SJCRH30 (cell line): Measurements from ENCODE around the gene RHOG. TPM values are rescaled to one million over a fixed set of nuclear protein-coding genes. Genes with fewer than 3 reads are reported as not detected.
"Not testable (repeated sequence)": the region's sequence is repeated elsewhere in the genome, so short reads cannot be mapped to it uniquely, and the experiment has no call there.

ENCODE experiments used
- DNase-seq, 2 experiments: peaks; one replicate each; pipeline ENCODE4 v3.0.0-alpha.2; 2015 to 2020
- H3K27ac ChIP-seq: fragments of 250-450 bp; sonication (Bioruptor Pico); 2 replicates; pipeline ENCODE4 v1.5.1; 2020; ENCODE audit warnings: mild to moderate bottlenecking, moderate library complexity
- H3K27me3 ChIP-seq: fragments of 250-450 bp; sonication (Bioruptor Pico); 2 replicates; pipeline ENCODE4 v1.5.1; 2020; ENCODE audit warnings: mild to moderate bottlenecking, moderate library complexity
- H3K36me3 ChIP-seq: fragments of 250-450 bp; sonication (Bioruptor Pico); 2 replicates; pipeline ENCODE4 v1.5.1; 2020; ENCODE audit warnings: mild to moderate bottlenecking, moderate library complexity
- H3K4me1 ChIP-seq: fragments of 250-450 bp; sonication (Bioruptor Pico); 2 replicates; pipeline ENCODE4 v1.5.1; 2020; ENCODE audit warnings: mild to moderate bottlenecking, moderate library complexity
- H3K4me3 ChIP-seq: fragments of 250-450 bp; sonication (Bioruptor Pico); 2 replicates; pipeline ENCODE4 v1.5.1; 2020; ENCODE audit warnings: mild to moderate bottlenecking, moderate library complexity
- H3K9me3 ChIP-seq: fragments of 250-450 bp; sonication (Bioruptor Pico); replicated peaks from 2 replicates; pipeline ENCODE4 v1.5.1; 2020; ENCODE audit warnings: mild to moderate bottlenecking, moderate library complexity
- total RNA-seq: library from RNA; depleted of rRNA; stranded (reverse); fragments of >200 nt; shearing (Covaris generic); gene quantifications from 2 replicates; pipeline ENCODE4 v1.2.3, GENCODE V29; 2014

The RHOG gene
- total RNA-seq, 1 experiment from 2014 or later = 15.5 TPM

- Histone ChIP-seq H3K4me3 (no peak overlapping the region), H3K9me3 (no peaks in the 10 kb centered on the region), H3K4me1 (peaks cover 6% of the 10 kb centered on the region; the same call in 1 of the 2 replicates), H3K27ac (no peak overlapping the region), H3K27me3 (no peaks in the 10 kb centered on the region), H3K36me3 (no peaks in the 10 kb centered on the region)
- no peak for DNase-seq
Observed at GRCh38 chr11:3817181-3817800, 23.5 kb downstream of the RHOG start.

DNA sequence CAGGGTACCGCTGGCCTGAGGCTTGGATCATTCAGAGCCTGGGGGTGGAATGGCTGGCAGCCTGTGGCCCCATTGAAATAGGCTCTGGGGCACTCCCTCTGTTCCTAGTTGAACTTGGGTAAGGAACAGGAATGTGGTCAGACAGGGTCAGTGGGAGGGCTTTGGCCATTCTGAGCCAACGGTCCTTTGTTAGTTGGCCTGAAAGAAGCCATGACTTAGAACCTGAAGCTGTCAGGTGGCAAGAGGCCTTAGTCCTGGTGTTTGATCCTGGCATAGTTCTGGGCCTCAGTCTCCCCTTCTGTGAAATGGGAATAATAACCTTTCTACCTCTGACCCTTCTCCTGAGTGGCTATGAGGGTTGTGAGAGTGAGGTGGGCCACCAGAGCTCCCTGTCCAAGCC is 24.1 kb downstream of the RHOG start:
- H3K36me3 ChIP-seq = no peaks in the 10 kb centered on the region
- H3K27ac ChIP-seq = no peak overlapping the region
- DNase-seq = no peak
- no peaks in the 10 kb centered on the region for H3K27me3 ChIP-seq
- H3K4me3 ChIP-seq = no peak overlapping the region
- peaks cover 6% of the 10 kb centered on the region; the same call in 1 of the 2 replicates for H3K4me1 ChIP-seq
- no peaks in the 10 kb centered on the region for H3K9me3 ChIP-seq

DNA sequence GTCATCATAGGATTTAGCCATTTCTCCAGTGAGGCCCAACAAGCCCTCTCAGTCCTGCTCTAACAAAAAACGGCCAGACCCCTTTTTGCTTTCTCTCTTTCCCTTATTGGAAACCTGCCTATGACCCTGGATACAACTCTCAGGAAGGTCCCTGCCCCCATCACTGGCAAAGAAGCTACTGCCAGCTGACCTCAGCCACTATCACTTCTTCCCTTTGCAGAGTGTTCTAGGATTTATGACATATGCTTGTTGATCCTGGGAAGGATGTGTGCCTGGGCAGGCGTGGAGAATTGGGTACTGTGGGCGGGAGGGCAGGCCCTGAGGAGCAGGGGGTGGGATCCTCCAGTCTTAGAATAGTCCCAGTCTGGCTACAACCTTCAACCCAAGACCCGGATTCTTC is 24.9 kb downstream of the RHOG start:
- H3K4me3 ChIP-seq = no peak overlapping the region
- no peaks in the 10 kb centered on the region for H3K27me3 ChIP-seq
- no peaks in the 10 kb centered on the region for H3K36me3 ChIP-seq
- DNase-seq = peak; percentile 38 to 53
- H3K27ac ChIP-seq = peak overlapping the region; percentile 16; the same call in 1 of the 2 replicates
- peaks cover 6% of the 10 kb centered on the region; the same call in 1 of the 2 replicates for H3K4me1 ChIP-seq
- H3K9me3 ChIP-seq = no peaks in the 10 kb centered on the region

DNA sequence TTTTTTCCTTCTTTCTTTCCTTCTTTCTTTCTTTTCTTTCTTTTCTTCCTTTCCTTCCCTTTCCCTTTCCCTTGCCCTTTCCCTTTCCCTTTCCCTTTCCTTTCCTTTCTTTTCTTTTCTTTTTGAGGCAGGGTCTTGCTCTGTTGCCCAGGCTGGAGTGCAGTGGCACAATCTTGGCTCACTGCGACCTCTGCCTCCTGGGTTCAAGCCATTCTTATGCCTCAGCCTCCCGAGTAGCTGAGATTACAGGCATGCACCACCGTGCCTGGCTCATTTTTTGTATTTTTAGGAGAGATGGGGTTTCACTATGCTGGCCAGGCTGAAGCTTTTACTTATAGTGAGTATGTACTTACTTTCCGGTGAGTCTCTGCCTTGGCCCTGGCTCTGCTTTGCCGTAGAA is 25.9 kb downstream of the RHOG start:
- not testable (repeated sequence) for H3K4me1 ChIP-seq, H3K27me3 ChIP-seq, H3K27ac ChIP-seq, H3K4me3 ChIP-seq, DNase-seq, H3K9me3 ChIP-seq, H3K36me3 ChIP-seq

- no peak for DNase-seq
- Histone ChIP-seq H3K27ac (no peak overlapping the region), H3K36me3 (no peaks in the 10 kb centered on the region), H3K4me3 (no peak overlapping the region), H3K9me3 (no peaks in the 10 kb centered on the region), H3K4me1 (peaks cover 3% of the 10 kb centered on the region; the same call in 1 of the 2 replicates), H3K27me3 (no peaks in the 10 kb centered on the region)
Observed at GRCh38 chr11:3810951-3811350, 29.8 kb downstream of the RHOG start.

GRCh38 chr11:3810446-3810845 is 30.3 kb downstream of the RHOG start:
- DNase-seq = no peak
- no peaks in the 10 kb centered on the region for H3K27me3 ChIP-seq
- H3K9me3 ChIP-seq = no peaks in the 10 kb centered on the region
- no peak overlapping the region for H3K4me3 ChIP-seq
- H3K27ac ChIP-seq = no peak overlapping the region
- H3K36me3 ChIP-seq = no peaks in the 10 kb centered on the region
- H3K4me1 ChIP-seq = no peaks in the 10 kb centered on the region; the same call in 1 of the 2 replicates

GRCh38 chr11:3809624-3809928 is 31.2 kb downstream of the RHOG start:
- H3K9me3 ChIP-seq = no peaks in the 10 kb centered on the region
- no peaks in the 10 kb centered on the region for H3K4me1 ChIP-seq
- H3K27ac ChIP-seq = no peak overlapping the region
- H3K4me3 ChIP-seq = no peak overlapping the region
- no peak for DNase-seq
- H3K36me3 ChIP-seq = no peaks in the 10 kb centered on the region
- no peaks in the 10 kb centered on the region for H3K27me3 ChIP-seq

DNA sequence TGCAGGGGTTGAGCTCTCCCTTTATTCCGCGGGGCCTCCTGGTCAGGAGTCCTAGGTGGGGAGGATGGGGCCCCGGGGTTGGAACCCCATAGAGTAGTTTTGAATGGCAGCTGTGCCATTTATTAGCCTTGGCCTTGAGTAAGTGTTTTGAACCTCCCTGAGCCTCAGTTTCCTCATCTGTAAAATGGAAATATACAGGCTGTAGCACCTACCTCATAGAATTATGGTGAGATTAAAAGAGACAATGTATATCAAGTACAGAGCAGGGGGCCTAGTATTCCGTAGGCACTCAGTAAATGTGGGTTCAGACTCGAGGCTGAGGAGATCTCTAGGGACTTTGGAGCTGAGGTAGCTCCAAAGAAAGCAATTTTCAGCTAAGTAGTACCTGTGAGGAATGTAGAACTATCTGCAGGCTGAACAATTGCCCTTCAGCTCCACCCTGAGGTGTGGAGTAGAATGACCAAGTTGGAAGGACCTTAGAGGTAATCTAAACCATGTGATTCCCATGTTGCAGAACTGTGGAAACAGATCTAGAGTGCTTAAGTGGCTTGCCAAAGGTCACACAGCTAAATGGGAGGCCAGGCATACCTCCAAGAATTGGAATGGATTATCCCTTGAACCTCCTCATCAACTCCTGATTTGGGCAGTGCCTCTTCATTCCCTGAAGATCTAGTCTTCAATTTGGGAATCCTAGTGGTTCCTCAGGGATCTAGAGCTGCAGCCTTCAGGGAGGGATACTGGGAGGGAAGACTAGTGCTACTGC is 31.7 kb downstream of the RHOG start:
- Histone ChIP-seq H3K4me1 (no peaks in the 10 kb centered on the region), H3K9me3 (no peaks in the 10 kb centered on the region), H3K4me3 (peak overlapping the region; percentile 52), H3K27ac (no peak overlapping the region), H3K27me3 (no peaks in the 10 kb centered on the region), H3K36me3 (no peaks in the 10 kb centered on the region)
- DNase-seq = peak in 1 of 2 experiments; percentile 24

- Histone ChIP-seq H3K9me3 (no peaks in the 10 kb centered on the region), H3K27ac (no peak within 1 kb of the TSS), H3K36me3 (no peaks in the 10 kb centered on the region), H3K27me3 (no peaks in the 10 kb centered on the region), H3K4me3 (peak within 1 kb of the TSS; percentile 52), H3K4me1 (no peaks in the 10 kb centered on the region)
- DNase-seq = peak; percentile 24 to 51
Observed at GRCh38 chr11:3807909-3808860, 32.6 kb downstream of the RHOG start, which contains the start of gene PGAP2. TSS of gene PGAP2 (plus strand) at chr11:3808560. CDS start at chr11:3811260, 2,700 bp downstream.

DNA sequence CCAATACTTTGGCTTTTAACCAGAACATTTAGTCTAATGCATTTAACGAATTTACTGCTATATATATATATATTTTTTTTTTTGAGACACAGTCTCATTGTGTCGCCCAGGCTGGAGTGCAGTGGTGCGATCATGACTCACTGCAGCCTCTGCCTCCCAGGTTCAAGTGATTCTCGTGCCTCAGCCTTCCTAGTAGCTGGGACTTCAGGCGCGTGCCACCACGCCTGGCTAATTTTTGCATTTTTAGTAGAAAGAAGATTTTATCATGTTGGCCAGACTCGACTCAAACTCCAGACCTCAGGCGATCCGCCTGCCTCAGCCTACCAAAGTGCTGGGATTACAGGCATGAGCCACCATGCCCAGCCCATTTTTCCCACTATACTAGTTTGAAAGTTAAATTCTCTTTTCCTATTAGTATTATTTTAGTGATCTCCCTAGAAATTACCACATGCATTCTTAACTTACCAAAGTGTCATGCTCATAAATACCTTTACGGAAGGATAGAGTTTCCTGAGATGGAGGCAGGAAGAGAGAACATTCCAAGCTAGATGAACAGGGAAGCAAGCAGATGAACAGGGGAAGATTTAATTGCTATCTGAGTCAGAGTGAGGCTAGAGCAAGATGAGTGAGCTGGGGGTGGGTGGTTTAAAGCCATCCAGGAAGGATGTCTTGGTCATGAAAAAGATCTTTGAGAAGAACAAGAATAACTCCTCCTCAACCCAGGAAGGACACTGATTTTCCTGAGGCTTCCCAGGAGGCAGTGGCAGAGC is 36.8 kb downstream of the RHOG start:
- Histone ChIP-seq H3K9me3 (no peaks in the 10 kb centered on the region), H3K27ac (no peak overlapping the region), H3K4me1 (no peaks in the 10 kb centered on the region), H3K27me3 (no peaks in the 10 kb centered on the region), H3K36me3 (no peaks in the 10 kb centered on the region), H3K4me3 (no peak overlapping the region)
- no peak for DNase-seq

DNA sequence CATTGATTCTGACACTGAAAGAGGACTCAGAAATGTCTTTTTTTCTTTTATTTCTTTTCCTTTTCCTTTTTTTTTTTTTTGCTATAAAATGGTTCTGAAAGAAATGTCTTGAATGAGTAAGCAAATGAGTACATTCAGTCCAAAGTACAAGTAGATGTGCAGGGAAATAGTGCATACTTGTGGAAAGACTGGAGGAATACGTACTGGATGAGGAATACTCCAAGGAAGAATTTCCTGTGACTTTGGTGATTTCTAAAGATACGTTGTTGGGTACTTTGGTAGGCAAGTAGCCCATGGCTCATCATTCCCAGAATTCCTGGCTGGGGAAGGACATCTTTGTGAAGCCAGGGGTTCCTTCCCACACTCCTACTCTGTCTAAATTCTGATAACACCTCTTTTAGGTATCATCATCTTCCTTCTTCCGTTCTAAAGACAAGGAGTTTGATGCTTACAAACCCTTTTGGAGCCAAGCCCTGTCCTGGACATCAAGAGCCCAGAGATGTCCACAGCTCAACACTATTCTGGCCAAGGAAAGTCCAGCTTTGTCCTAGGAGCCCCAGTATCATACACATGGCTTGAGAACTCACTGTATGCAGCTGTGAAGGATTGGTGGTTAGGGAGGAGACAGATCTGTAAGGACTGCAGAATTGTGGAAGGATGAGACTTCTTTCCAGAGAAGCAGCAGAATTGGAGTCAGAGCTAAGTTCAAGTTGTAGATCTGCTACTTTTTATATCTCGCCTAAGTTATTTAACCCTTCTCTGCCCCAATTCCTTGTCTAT is 38.6 kb downstream of the RHOG start:
- no peak overlapping the region for H3K4me3 ChIP-seq
- no peaks in the 10 kb centered on the region for H3K36me3 ChIP-seq
- H3K27me3 ChIP-seq = no peaks in the 10 kb centered on the region
- no peak for DNase-seq
- no peaks in the 10 kb centered on the region for H3K9me3 ChIP-seq
- no peaks in the 10 kb centered on the region for H3K4me1 ChIP-seq
- H3K27ac ChIP-seq = no peak overlapping the region

- no peak for DNase-seq
- Histone ChIP-seq H3K4me1 (no peaks in the 10 kb centered on the region), H3K36me3 (peaks cover 9% of the 10 kb centered on the region), H3K9me3 (no peaks in the 10 kb centered on the region), H3K27ac (no peak overlapping the region), H3K4me3 (no peak overlapping the region), H3K27me3 (no peaks in the 10 kb centered on the region)
Observed at GRCh38 chr11:3799873-3800272, 40.9 kb downstream of the RHOG start.

DNA sequence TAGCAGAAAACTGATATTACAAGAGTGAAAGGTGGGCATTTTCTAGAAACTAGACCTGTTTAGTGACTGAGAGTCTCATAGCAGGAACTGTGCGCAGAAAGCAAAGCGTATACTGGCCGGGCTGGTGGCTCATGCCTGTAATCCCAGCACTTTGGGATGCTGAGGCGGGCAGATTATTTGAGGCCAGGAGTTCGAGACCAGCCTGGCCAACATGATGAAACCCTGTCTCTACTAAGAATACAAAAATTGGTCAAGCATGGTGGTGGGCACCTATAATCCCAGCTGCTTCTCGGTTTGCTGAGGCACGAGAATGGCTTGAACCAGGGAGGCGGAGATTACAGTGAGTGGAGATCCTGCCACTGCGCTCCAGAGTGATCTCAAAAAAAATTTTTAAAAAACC is 41.6 kb downstream of the RHOG start:
- Histone ChIP-seq H3K4me3 (no peak overlapping the region), H3K36me3 (peaks cover 10% of the 10 kb centered on the region), H3K4me1 (no peaks in the 10 kb centered on the region), H3K27me3 (no peaks in the 10 kb centered on the region), H3K27ac (no peak overlapping the region), H3K9me3 (no peaks in the 10 kb centered on the region)
- no peak for DNase-seq
